Activated CD8-positive, alpha-beta memory T cell treated with anti-CD3 and anti-CD28 coated beads for 4 hours (primary cell): ENCODE data around the gene BNIP3.
"Not testable (repeated sequence)": the region's sequence is repeated elsewhere in the genome, so short reads cannot be mapped to it uniquely, and the experiment has no call there.

Source experiments
- DNase-seq, 2 donors: peaks; one replicate each; pipeline ENCODE4 v3.0.0-alpha.2; 2020; ENCODE audit warnings: low read depth in 2 of 2

Gene BNIP3

GRCh38 chr10:131977323-131978096 lies 4.2 kb downstream of the BNIP3 start:
- no peak for DNase-seq

- DNase-seq: no peak
Observed at GRCh38 chr10:131975796-131976195, 5.9 kb downstream of the BNIP3 start.

GRCh38 chr10:131975003-131975402 lies 6.7 kb downstream of the BNIP3 start:
- DNase-seq: no peak

- no peak for DNase-seq
Observed at GRCh38 chr10:131974034-131974817, 7.5 kb downstream of the BNIP3 start.

GRCh38 chr10:131973160-131973951 lies 8.4 kb downstream of the BNIP3 start:
- no peak for DNase-seq

- DNase-seq: no peak
Observed at GRCh38 chr10:131972474-131973071, 9.2 kb downstream of the BNIP3 start.

- DNase-seq: no peak
Observed at GRCh38 chr10:131971591-131971990, 10.1 kb downstream of the BNIP3 start.

GRCh38 chr10:131970946-131971345 lies 10.8 kb downstream of the BNIP3 start:
- no peak for DNase-seq

GRCh38 chr10:131968949-131969348 lies 12.8 kb downstream of the BNIP3 start:
- DNase-seq: no peak

GRCh38 chr10:131964298-131964697 lies 17.4 kb downstream of the BNIP3 start:
- no peak for DNase-seq

GRCh38 chr10:131963811-131964210 lies 17.9 kb downstream of the BNIP3 start:
- no peak for DNase-seq

GRCh38 chr10:131963350-131963749 lies 18.4 kb downstream of the BNIP3 start:
- no peak for DNase-seq

GRCh38 chr10:131961777-131962662 lies 19.7 kb downstream of the BNIP3 start:
- DNase-seq: no peak

- no peak for DNase-seq
Observed at GRCh38 chr10:131961047-131961776, 20.5 kb downstream of the BNIP3 start.

GRCh38 chr10:131960631-131961046 lies 21.1 kb downstream of the BNIP3 start:
- DNase-seq: no peak

- DNase-seq: no peak
Observed at GRCh38 chr10:131959841-131960240, 21.9 kb downstream of the BNIP3 start.

- DNase-seq: no peak
Observed at GRCh38 chr10:131955591-131956340, 26.0 kb downstream of the BNIP3 start.

- DNase-seq: no peak
Observed at GRCh38 chr10:131954356-131954965, 27.3 kb downstream of the BNIP3 start.

GRCh38 chr10:131949908-131950307 lies 31.8 kb downstream of the BNIP3 start:
- not testable (repeated sequence) for DNase-seq
